ENCODE results near the gene ASB18. TPM values are rescaled to one million over a fixed set of nuclear protein-coding genes. Genes with fewer than 3 reads are reported as not detected.

The ASB18 gene
- total and polyA plus RNA-seq, 2 of the 8 experiments (the other 6 are each of a cell fraction or from before 2014, with no cell fraction given) = not detected

- TF ChIP-seq CHD7 (IDR thresholded peaks at IDR 0.05; ENCODE audit: insufficient replicate concordance, low read length) = no peak
- no peak for TF ChIP-seq SP4 (IDR thresholded peaks at IDR 0.05; ENCODE audit: low read length)
- TF ChIP-seq TAF7 (optimal IDR thresholded peaks at IDR 0.05; ENCODE audit: borderline replicate concordance, low read depth, low read length) = no peak
- no peak for TF ChIP-seq RBBP5 (IDR thresholded peaks at IDR 0.05; ENCODE audit: borderline replicate concordance, low read depth, low read length)
- TF ChIP-seq POLR2AphosphoS5 (IDR thresholded peaks at IDR 0.05; ENCODE audit: low read depth, low read length) = no peak
Measured at GRCh38 chr2:236155406-236155805, 108.8 kb downstream of the ASB18 start (continued).

Measured in H1 (cell line).